ENCODE measurements around the gene PLIN4.

PLIN4 gene

GRCh38 chr19:4525563-4526002, 7.3 kb upstream of the PLIN4 start:
- DNase-seq (ENCODE audit: low read depth in 1 of 2, low spot score in 1 of 2), result no peak

- DNase-seq (ENCODE audit: low read depth in 1 of 2, low spot score in 1 of 2), result peak; percentile 27 to 57
These were observed 6.7 kb upstream of the PLIN4 start for GRCh38 chr19:4524808-4525562.

GRCh38 chr19:4523306-4524110, 5.2 kb upstream of the PLIN4 start:
- peak in 1 of 2 donors; percentile 9 for DNase-seq (ENCODE audit: low read depth in 1 of 2, low spot score in 1 of 2)

- no peak for DNase-seq (ENCODE audit: low read depth in 1 of 2, low spot score in 1 of 2)
These were observed 4.2 kb upstream of the PLIN4 start for GRCh38 chr19:4522291-4523002.

GRCh38 chr19:4521888-4522242, 3.6 kb upstream of the PLIN4 start:
- no peak for DNase-seq (ENCODE audit: low read depth in 1 of 2, low spot score in 1 of 2)

GRCh38 chr19:4521170-4521887, 3.0 kb upstream of the PLIN4 start:
- DNase-seq (ENCODE audit: low read depth in 1 of 2, low spot score in 1 of 2), result no peak

- no peak for DNase-seq (ENCODE audit: low read depth in 1 of 2, low spot score in 1 of 2)
These were observed 1.4 kb upstream of the PLIN4 start for GRCh38 chr19:4519521-4520277.

- no peak for DNase-seq (ENCODE audit: low read depth in 1 of 2, low spot score in 1 of 2)
These were observed 848 bp upstream of the PLIN4 start for GRCh38 chr19:4519172-4519496.

GRCh38 chr19:4517451-4518057, 732 bp downstream of the PLIN4 start:
- DNase-seq (ENCODE audit: low read depth in 1 of 2, low spot score in 1 of 2), result no peak

GRCh38 chr19:4516939-4517300, 1.4 kb downstream of the PLIN4 start:
- no peak for DNase-seq (ENCODE audit: low read depth in 1 of 2, low spot score in 1 of 2)

- no peak for DNase-seq (ENCODE audit: low read depth in 1 of 2, low spot score in 1 of 2)
These were observed 1.9 kb downstream of the PLIN4 start for GRCh38 chr19:4516199-4516938.

- DNase-seq (ENCODE audit: low read depth in 1 of 2, low spot score in 1 of 2), result no peak
These were observed 2.6 kb downstream of the PLIN4 start for GRCh38 chr19:4515732-4516131.

- no peak for DNase-seq (ENCODE audit: low read depth in 1 of 2, low spot score in 1 of 2)
These were observed 5.0 kb downstream of the PLIN4 start for GRCh38 chr19:4513248-4513647.

GRCh38 chr19:4512070-4512469, 6.2 kb downstream of the PLIN4 start:
- DNase-seq (ENCODE audit: low read depth in 1 of 2, low spot score in 1 of 2), result no peak

GRCh38 chr19:4511300-4512054, 6.8 kb downstream of the PLIN4 start:
- no peak for DNase-seq (ENCODE audit: low read depth in 1 of 2, low spot score in 1 of 2)

- DNase-seq (ENCODE audit: low read depth in 1 of 2, low spot score in 1 of 2), result no peak
These were observed 7.6 kb downstream of the PLIN4 start for GRCh38 chr19:4510435-4511255.

- DNase-seq (ENCODE audit: low read depth in 1 of 2, low spot score in 1 of 2), result no peak
These were observed 9.6 kb downstream of the PLIN4 start for GRCh38 chr19:4508698-4509097.

GRCh38 chr19:4507804-4508203, 10.5 kb downstream of the PLIN4 start:
- no peak for DNase-seq (ENCODE audit: low read depth in 1 of 2, low spot score in 1 of 2)

Data from stimulated activated CD4-positive, alpha-beta T cell treated with anti-CD3 and anti-CD28 coated beads, Interleukin-15, amount 100 ng/mL, for 1 hour (primary cell).